GM23338 (cell line): ENCODE data around the gene BBX. TPM values are rescaled to one million over a fixed set of nuclear protein-coding genes. Genes with fewer than 3 reads are reported as not detected.

Source experiments
- ATAC-seq: fragments of 200-7000 bp; cut with Tn5 transposase; 3 replicates; pipeline ENCODE4 v1.9.1; 2020
- DNase-seq: peaks from one replicate; pipeline ENCODE4 v3.0.0-alpha.2; 2015; ENCODE audit warnings: low spot score
- H2AFZ ChIP-seq: fragments of 200-600 bp; sonication (generic); 2 replicates; pipeline ENCODE4 v1.8.0; 2016; ENCODE audit warnings: antibody characterized with exemption, mild to moderate bottlenecking, moderate library complexity
- H3F3A ChIP-seq: fragments of 200-600 bp; sonication (generic); replicated peaks from 2 replicates; pipeline ENCODE4 v1.8.0; 2017; ENCODE audit warnings: antibody characterized with exemption, mixed run types, low read depth
- H3K27ac ChIP-seq: fragments of 200-600 bp; sonication (generic); 2 replicates; pipeline ENCODE4 v1.6.1; 2016; ENCODE audit warnings: low read depth
- H3K27me3 ChIP-seq: fragments of 200-600 bp; sonication (generic); 2 replicates; pipeline ENCODE4 v1.8.0; 2016; ENCODE audit warnings: mild to moderate bottlenecking, mixed run types, moderate library complexity; ENCODE audit not compliant: insufficient read depth
- H3K36me3 ChIP-seq: fragments of 200-600 bp; sonication (generic); 2 replicates; pipeline ENCODE4 v1.8.0; 2016; ENCODE audit warnings: mild to moderate bottlenecking; ENCODE audit not compliant: insufficient read depth
- H3K4me1 ChIP-seq: fragments of 200-600 bp; sonication (generic); 2 replicates; pipeline ENCODE4 v1.8.0; 2016; ENCODE audit warnings: mild to moderate bottlenecking, moderate library complexity; ENCODE audit not compliant: insufficient read depth
- H3K4me2 ChIP-seq: fragments of 200-600 bp; sonication (generic); 2 replicates; pipeline ENCODE4 v1.7.1; 2017; ENCODE audit warnings: mixed run types
- H3K4me3 ChIP-seq: fragments of 200-600 bp; sonication (generic); 2 replicates; pipeline ENCODE4 v1.6.1; 2016; ENCODE audit warnings: mixed run types
- H3K79me2 ChIP-seq: fragments of 200-600 bp; sonication (generic); replicated peaks from 2 replicates; pipeline ENCODE4 v1.8.0; 2017; ENCODE audit warnings: mild to moderate bottlenecking; ENCODE audit not compliant: insufficient read depth
- H3K9me2 ChIP-seq: fragments of 200-600 bp; sonication (generic); 2 replicates; pipeline ENCODE4 v1.8.0; 2017; ENCODE audit not compliant: insufficient read depth
- H4K20me1 ChIP-seq: fragments of 200-600 bp; sonication (generic); replicated peaks from 2 replicates; pipeline ENCODE4 v1.8.0; 2017; ENCODE audit warnings: mild to moderate bottlenecking; ENCODE audit not compliant: insufficient read depth
- H3K27ac Mint-ChIP-seq: 2 replicates; pipeline ENCODE4 v1.8.0; 2020; ENCODE audit warnings: inconsistent platforms, mild to moderate bottlenecking, moderate library complexity, mixed read lengths
- H3K27me3 Mint-ChIP-seq: 3 replicates; pipeline ENCODE4 v1.8.0; 2022; ENCODE audit warnings: low read depth, mild to moderate bottlenecking, moderate library complexity, mixed read lengths, inconsistent platforms; ENCODE audit not compliant: insufficient read depth, poor library complexity
- H3K36me3 Mint-ChIP-seq: 3 replicates; pipeline ENCODE4 v1.8.0; 2021; ENCODE audit warnings: low read depth, mild to moderate bottlenecking, inconsistent platforms, moderate library complexity, mixed read lengths
- H3K4me1 Mint-ChIP-seq: 3 replicates; pipeline ENCODE4 v1.8.0; 2020; ENCODE audit warnings: mild to moderate bottlenecking, inconsistent platforms, mixed read lengths
- H3K4me3 Mint-ChIP-seq: 3 replicates; pipeline ENCODE4 v1.8.0; 2021; ENCODE audit warnings: moderate library complexity, mild to moderate bottlenecking, inconsistent platforms, mixed read lengths
- H3K9me3 Mint-ChIP-seq: 3 replicates; pipeline ENCODE4 v1.8.0; 2020; ENCODE audit warnings: moderate library complexity, mild to moderate bottlenecking, inconsistent platforms, mixed read lengths
- CREB1 ChIP-seq: fragments of 250-450 bp; sonication (Bioruptor Pico); IDR thresholded peaks from 2 replicates; pipeline ENCODE4 v1.5.0; 2020; ENCODE audit warnings: low read depth, mild to moderate bottlenecking, moderate library complexity
- CTCF ChIP-seq, 2 experiments: fragments of 200-600 bp in 1 of 2; sonication (generic) in 1 of 2; conservative IDR thresholded peaks; 2 replicates each; pipeline versions ENCODE4 v1.5.1 to v1.6.1; 2016 to 2017; ENCODE audit warnings: antibody characterized with exemption in 2 of 2, low read depth in 2 of 2, mild to moderate bottlenecking in 2 of 2, moderate library complexity in 1 of 2
- ETS1 ChIP-seq: IDR thresholded peaks from 2 replicates; pipeline ENCODE4 v1.6.1; 2016; ENCODE audit warnings: antibody characterized with exemption
- EZH2 ChIP-seq: fragments of 200-600 bp; sonication (generic); IDR thresholded peaks from one replicate; pipeline ENCODE4 v1.8.0; 2017; ENCODE audit warnings: antibody characterized with exemption, mild to moderate bottlenecking, low read depth; ENCODE audit not compliant: unreplicated experiment
- EZH2phosphoT487 ChIP-seq: fragments of 200-600 bp; sonication (generic); IDR thresholded peaks from one replicate; pipeline ENCODE4 v1.8.1; 2018; ENCODE audit warnings: antibody characterized with exemption; ENCODE audit not compliant: unreplicated experiment
- JUNB ChIP-seq: IDR thresholded peaks from one replicate; pipeline ENCODE4 v1.6.1; 2016; ENCODE audit warnings: antibody characterized with exemption; ENCODE audit not compliant: unreplicated experiment
- NANOG ChIP-seq: IDR thresholded peaks from 2 replicates; pipeline ENCODE4 v1.6.1; 2016; ENCODE audit warnings: antibody characterized with exemption, borderline replicate concordance
- POLR2AphosphoS5 ChIP-seq: IDR thresholded peaks from 2 replicates; pipeline ENCODE4 v1.6.1; 2016; ENCODE audit warnings: antibody characterized with exemption, low read depth
- REST ChIP-seq: IDR thresholded peaks from one replicate; pipeline ENCODE4 v1.6.1; 2018; ENCODE audit warnings: antibody characterized with exemption; ENCODE audit not compliant: unreplicated experiment
- STAT1 ChIP-seq: IDR thresholded peaks from one replicate; pipeline ENCODE4 v1.6.1; 2016; ENCODE audit warnings: antibody characterized with exemption; ENCODE audit not compliant: unreplicated experiment
- ZNF114 ChIP-seq: fragments of 250-450 bp; sonication (Bioruptor Pico); IDR thresholded peaks from 2 replicates; pipeline ENCODE4 v1.5.0; 2020; ENCODE audit warnings: mild to moderate bottlenecking, moderate library complexity
- ZNF331 ChIP-seq: fragments of 250-450 bp; sonication (Bioruptor Pico); IDR thresholded peaks from 2 replicates; pipeline ENCODE4 v1.5.0; 2020; ENCODE audit warnings: low read depth, mild to moderate bottlenecking, moderate library complexity
- polyA plus RNA-seq: library from polyadenylated mRNA; unstranded; fragments of >200 nt; fragmentation: Nextera tagmentation; extraction: Ambion mirVana; gene quantifications from 2 replicates; pipeline ENCODE4 v1.2.1, GENCODE V29; 2016
- total RNA-seq: library from RNA; depleted of rRNA; stranded (reverse); fragments of >200 nt; shearing (Covaris generic); gene quantifications from 2 replicates; pipeline ENCODE4 v1.2.3, GENCODE V29; 2014

The BBX gene
- total and polyA plus RNA-seq, 2 experiments from 2014 or later = 35.2 to 44.1 TPM

- TF ChIP-seq ETS1 (no peak), CREB1 (CRISPR knock-in tag) (no peak), REST (no peak), POLR2AphosphoS5 (no peak)
These were observed 2.3 kb downstream of the BBX start (continued) for GRCh38 chr3:107524841-107525643.

- H4K20me1 ChIP-seq = peaks cover 16% of the 10 kb centered on the region
- H3K36me3 Mint-ChIP-seq = peaks cover 16% of the 10 kb centered on the region
- H3K27me3 Mint-ChIP-seq = peaks cover 11% of the 10 kb centered on the region
- peaks cover 6% of the 10 kb centered on the region for H3K4me1 ChIP-seq
- ATAC-seq = no peak; the same call in 2 of the 3 replicates
- peaks cover 4% of the 10 kb centered on the region; the same call in 1 of the 2 replicates for H3K36me3 ChIP-seq
- H3K4me3 ChIP-seq = peak overlapping the region; percentile 92
- H3K4me3 Mint-ChIP-seq = peak overlapping the region; percentile 85
- peak overlapping the region; percentile 97 for H3K4me2 ChIP-seq
- peak overlapping the region; percentile 84 for H2AFZ ChIP-seq
- H3K27ac ChIP-seq = no peak overlapping the region
- H3K27ac Mint-ChIP-seq = no peak overlapping the region
- peaks cover 49% of the 10 kb centered on the region for H3K79me2 ChIP-seq
- no peaks in the 10 kb centered on the region for H3K9me2 ChIP-seq
- H3F3A ChIP-seq = no peaks in the 10 kb centered on the region
- DNase-seq = peak; percentile 52
- no peaks in the 10 kb centered on the region for H3K9me3 Mint-ChIP-seq
- H3K4me1 Mint-ChIP-seq = peaks cover 12% of the 10 kb centered on the region; the same call in 2 of the 3 replicates
- peaks cover 16% of the 10 kb centered on the region for H3K27me3 ChIP-seq
- TF ChIP-seq NANOG (no peak), STAT1 (no peak), ZNF114 (no peak), ETS1 (no peak), JUNB (no peak), REST (no peak), POLR2AphosphoS5 (no peak), EZH2phosphoT487 (no peak), EZH2 (no peak), CREB1 (CRISPR knock-in tag) (no peak), CTCF (conservative IDR thresholded peaks at IDR 0.05; ENCODE audit: low read depth in 2 of 2) (no peak), ZNF331 (CRISPR knock-in tag) (no peak)
These were observed 3.0 kb downstream of the BBX start for GRCh38 chr3:107525644-107526305.
